Activated CD4-positive, alpha-beta T cell treated with anti-CD3 and anti-CD28 coated beads, Interleukin-2, amount 50 U/mL, for 1 hour (primary cell): ENCODE measurements around the gene CYCS.
A peak's percentile ranks its signal among the peaks of the same experiment; 100 is the strongest.
"Not testable (repeated sequence)": the region's sequence is repeated elsewhere in the genome, so short reads cannot be mapped to it uniquely, and the experiment has no call there.

Source experiments
- DNase-seq: peaks from one replicate; pipeline ENCODE4 v3.0.0-alpha.2; 2020

The CYCS gene

DNA sequence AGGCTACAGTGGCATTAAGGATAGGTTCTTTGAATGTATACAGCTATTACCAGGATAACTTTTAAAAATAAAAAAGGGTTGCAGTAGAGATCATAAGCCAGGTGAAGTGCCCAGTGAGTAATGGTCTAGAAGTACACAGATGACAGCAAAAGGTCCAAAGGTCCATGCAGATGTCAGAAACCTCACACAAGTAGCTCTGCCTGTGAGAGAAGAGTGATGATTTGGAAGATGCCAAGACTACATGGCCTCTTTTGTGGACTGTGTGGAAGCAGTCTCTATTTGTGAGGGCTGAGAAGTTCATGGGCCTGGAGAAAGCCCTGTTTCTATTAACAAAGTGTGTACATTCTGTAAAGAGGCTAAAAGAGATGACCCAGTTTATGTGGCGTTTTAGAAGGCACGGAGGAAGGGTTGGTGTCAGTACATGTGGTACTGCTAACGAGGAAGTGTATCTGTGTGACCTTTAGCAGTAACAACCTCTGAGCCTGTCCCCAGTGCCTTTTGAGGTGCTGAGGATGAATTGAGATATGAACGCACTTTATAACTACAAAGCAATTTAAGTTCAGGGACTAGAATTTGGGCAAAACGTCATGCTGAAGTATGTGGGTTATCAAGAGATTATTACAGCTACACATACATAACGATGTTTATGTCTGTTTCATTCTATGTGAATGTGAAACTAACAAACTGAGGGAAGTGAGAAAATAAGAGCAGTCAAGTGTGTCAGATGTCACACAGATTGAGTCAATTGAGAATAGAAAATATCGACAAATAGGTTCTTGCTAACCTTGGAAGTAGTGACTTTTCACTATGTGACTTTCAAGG is 7.6 kb downstream of the CYCS start:
- DNase-seq, result no peak

DNA sequence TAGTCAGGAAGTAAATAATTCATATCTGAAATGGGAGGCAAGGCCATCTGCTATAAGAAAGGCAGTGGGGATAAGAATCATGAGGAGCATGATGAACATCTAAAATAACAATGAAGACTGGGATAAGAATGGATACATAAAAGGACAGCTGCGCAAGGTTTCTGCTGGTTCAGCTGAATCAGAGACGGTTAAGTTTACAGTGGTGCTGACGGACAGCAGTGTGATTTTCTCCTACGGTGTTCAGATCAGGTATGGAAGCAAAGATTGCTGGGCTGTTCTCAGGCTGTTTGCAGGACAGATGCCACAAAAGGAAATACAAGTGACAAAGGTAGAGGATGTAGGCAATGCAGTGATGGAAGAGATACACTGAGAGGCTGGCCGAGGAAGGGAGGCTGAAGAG is 8.4 kb downstream of the CYCS start:
- no peak for DNase-seq

DNA sequence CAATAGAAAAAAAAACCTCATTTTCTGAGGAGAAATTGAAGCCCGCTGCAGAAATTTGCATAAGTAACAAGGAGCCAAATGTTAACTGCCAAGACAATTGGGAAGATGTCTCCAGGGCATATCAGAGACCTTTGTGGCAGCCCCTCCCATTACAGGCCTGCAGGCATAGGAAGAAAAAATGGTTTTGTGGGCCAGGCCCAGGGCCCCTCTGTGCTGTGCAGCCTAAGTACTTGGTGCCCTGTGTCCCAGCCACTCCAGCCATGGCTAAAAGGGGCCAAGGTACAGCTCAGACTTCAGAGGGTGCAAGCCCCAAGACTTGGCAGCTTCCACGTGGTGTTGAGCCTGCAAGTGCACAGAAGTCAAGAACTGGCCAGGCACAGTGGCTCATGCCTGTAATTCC is 14.5 kb downstream of the CYCS start:
- DNase-seq, result not testable (repeated sequence)

GRCh38 chr7:25109276-25109675 is 15.8 kb downstream of the CYCS start:
- DNase-seq, result no peak

- no peak for DNase-seq
Observed at GRCh38 chr7:25105911-25106310, 19.1 kb downstream of the CYCS start.

DNA sequence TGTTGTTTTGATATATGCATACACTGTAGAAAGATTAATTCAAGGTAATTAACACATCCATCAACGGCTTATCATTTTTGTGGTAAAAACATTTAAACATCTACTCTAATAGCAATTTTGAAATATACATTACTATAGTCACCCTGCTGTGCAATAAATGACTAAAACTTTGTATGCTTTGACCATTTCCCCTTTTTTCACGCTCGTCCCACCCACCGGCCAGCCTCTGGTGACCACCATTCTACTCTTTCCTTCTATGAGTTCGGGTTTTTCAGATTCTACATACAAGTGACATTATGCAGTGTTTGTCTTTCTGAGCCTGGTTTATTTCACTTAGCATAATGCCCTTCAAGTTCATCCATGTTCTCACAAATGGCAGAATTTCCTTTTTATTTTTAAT is 21.3 kb downstream of the CYCS start:
- no peak for DNase-seq

- no peak for DNase-seq
Observed at GRCh38 chr7:25101817-25102216, 23.2 kb downstream of the CYCS start.

DNA sequence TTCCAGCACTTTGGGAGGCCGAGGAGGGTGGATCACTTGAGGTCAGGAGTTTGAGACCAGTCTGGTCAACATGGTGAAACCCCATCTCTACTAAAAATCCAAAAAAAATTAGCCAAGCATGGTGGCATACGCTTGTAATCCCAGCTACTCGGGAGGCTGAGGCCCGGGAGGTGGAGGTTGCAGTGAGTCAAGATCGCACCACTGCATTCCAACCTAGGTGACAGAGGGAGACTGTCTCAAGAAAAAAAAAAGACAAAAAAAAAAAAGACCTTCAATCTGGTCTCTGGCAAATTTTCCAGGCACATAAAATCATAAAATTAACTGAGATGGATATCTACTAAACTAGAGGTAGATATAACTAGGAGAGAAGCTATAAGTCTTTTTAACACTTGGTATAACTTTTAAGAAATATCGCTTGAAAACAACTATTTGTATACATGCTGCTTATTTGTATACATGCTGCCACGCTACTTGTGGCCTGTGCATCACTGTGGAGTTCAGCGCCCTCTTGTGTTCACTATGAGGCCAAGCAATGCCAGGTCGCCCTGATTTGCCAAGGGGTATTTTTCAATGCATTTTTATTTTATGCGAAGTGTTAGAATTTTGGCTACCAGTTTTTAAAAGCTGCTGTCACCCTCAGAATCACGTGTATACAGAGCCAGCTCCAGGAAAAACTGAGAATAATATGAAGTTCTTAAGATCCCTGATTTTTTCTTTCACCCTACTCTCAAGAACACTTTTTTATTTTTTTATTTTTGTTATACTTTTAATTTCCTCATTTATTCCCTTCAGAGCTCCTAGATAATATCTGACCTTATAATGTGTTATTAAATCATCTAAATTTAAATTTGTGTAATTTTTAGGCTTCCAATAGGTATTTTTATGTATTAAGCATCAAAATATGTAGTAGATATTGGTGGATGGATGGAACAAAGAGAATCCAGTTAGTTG is 26.7 kb downstream of the CYCS start:
- DNase-seq, result peak; percentile 52

DNA sequence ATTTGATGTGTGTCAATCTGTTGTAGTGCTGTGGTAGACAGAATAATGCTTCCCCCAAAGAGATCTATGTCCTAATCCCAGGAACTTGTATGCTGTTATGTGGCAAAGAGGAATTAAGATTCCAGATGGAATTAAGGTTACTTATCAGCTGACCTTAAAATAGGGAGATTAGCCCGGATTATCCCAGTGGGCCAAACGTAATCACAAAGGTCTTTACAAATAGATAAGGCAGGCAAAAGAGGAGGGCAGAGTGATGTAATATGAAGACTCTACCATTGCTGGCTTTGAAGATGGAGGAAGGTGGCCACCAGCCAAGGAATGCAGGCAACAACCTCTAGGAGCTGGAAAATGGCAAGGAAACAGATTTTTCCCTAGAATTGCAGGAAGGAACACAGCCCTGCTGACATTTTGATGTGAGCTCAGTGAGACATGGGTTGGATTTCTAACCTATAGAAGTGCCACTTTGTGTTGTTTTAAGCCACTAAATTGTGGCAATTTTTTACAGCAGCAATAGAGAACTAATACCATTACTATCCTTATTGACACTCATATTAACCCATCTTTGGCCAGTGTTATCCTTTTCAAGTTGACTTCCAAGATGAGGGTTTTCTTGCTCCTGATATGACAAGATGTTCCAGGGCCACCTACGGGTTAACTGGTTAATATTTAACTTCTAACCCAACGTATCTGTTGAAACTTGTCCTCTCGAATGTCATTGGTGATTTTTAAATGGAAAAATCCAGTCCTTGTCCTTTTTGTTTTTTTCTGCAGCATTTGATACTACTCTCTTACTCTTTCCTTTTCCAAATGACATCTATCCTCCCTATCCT is 29.3 kb downstream of the CYCS start:
- no peak for DNase-seq

DNA sequence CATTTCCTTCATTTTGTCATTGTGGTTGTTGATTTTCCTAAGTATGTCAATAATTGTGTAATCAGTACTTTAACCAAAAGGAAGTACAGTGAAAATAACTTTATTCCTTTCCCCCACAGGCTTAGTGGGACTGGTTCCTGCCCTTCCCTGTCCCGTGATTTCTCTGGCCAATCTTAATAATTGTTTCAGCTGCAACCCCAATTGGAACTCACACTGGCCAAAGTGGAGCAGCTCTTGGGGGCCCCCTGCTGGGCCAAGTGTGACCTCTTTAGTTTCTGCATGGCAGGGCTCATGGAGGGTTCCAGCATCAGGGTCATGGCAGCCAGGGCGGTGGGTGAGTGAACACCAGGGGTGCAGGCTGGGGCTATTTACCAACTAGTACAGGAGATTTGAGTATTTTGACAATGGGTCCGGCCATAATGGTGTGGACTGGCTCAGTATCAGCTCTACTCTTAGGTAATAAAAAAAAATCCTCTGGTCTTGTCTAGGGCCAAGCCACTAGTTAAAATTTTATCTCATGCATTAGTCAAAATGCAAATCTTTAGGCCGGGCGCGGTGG is 31.7 kb downstream of the CYCS start:
- peak; percentile 75 for DNase-seq

- no peak for DNase-seq
Observed at GRCh38 chr7:25091779-25092178, 33.3 kb downstream of the CYCS start.

- no peak for DNase-seq
Observed at GRCh38 chr7:25091176-25091575, 33.9 kb downstream of the CYCS start.

- no peak for DNase-seq
Observed at GRCh38 chr7:25090374-25090773, 34.7 kb downstream of the CYCS start.

GRCh38 chr7:25087855-25088254 is 37.2 kb downstream of the CYCS start:
- no peak for DNase-seq

- DNase-seq, result no peak
Observed at GRCh38 chr7:25084821-25085220, 40.2 kb downstream of the CYCS start.

- no peak for DNase-seq
Observed at GRCh38 chr7:25083201-25083600, 41.9 kb downstream of the CYCS start.

DNA sequence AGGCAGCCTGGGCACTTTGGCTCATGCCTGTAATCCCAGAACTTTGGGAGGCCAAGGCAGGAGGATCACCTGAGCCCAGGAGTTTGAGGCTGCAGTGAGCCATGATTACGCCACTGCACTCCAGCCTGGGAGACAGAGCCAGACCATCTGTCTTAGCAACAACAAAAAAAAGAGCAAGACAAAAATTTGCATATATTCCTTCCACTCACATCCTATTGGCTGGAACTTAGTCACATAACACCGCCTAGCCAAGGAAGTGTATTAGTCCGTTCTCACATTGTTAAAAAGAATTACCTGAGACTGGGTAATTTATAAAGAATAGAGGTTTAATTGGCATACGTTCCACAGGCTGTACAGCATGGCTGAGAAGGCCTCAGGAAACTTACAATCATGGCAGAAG is 43.0 kb downstream of the CYCS start:
- not testable (repeated sequence) for DNase-seq

- no peak for DNase-seq
Observed at GRCh38 chr7:25077096-25077495, 48.0 kb downstream of the CYCS start.

GRCh38 chr7:25075459-25075858 is 49.6 kb downstream of the CYCS start:
- DNase-seq, result no peak

DNA sequence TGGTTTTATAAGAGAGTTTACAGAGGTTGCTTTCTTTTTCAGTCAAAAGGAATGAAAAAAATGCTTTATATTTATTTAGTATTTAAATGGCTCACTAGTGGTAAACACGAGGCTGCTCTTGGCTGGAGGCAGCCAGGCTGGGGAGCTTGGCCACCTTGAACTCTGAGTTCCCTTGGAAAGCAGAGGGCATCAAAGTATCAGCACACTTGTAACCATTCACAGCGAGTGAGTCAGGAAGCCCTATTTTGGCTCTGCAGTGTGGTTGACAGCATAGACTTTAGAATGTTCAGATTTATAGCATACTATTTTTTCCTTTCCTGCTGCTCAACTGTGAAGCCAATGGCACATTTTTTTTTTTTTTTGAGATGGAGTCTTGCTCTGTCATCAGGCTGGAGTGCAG is 51.6 kb downstream of the CYCS start:
- DNase-seq, result no peak
